A673 (cell line): ENCODE measurements around the gene LTA. TPM values are rescaled to one million over a fixed set of nuclear protein-coding genes. Genes with fewer than 3 reads are reported as not detected.

Source experiments
- BruUV-seq: library from RNA; stranded (reverse); fragments of 400-500 nt; replicated peaks from 2 replicates; lab custom pipeline; 2021; lab: Mats Ljungman, UMichigan
- CTCF ChIA-PET: fragments of 300-600 bp; sonication (Branson Sonifier 250); formaldehyde crosslinking; loops from one replicate; lab custom pipeline; 2022; ENCODE audit warnings: antibody characterized with exemption; lab: Charles Lee
- POLR2A ChIA-PET: fragments of 300-600 bp; sonication (Branson Sonifier 250); formaldehyde crosslinking; loops from one replicate; lab custom pipeline; 2022; ENCODE audit warnings: antibody characterized with exemption; ENCODE audit not compliant: low non-redundant PET; lab: Charles Lee
- DNase-seq: peaks from one replicate; pipeline ENCODE4 v3.0.0-alpha.2; 2015; ENCODE audit warnings: low spot score
- H3K27ac ChIP-seq: fragments of 200-600 bp; sonication (generic); 2 replicates; pipeline ENCODE4 v1.5.1; 2016; ENCODE audit warnings: mixed run types, low read depth, mild to moderate bottlenecking, mixed read lengths, antibody characterized with exemption, low read length; ENCODE audit not compliant: poor library complexity, severe bottlenecking
- H3K27me3 ChIP-seq: fragments of 200-600 bp; sonication (generic); replicated peaks from 2 replicates; pipeline ENCODE4 v1.6.1; 2017; ENCODE audit warnings: mixed run types, low read depth, mild to moderate bottlenecking, mixed read lengths, antibody characterized with exemption, low read length; ENCODE audit not compliant: insufficient read depth, poor library complexity
- H3K36me3 ChIP-seq: fragments of 200-600 bp; sonication (generic); 2 replicates; pipeline ENCODE4 v1.6.1; 2016; ENCODE audit warnings: mixed run types, mild to moderate bottlenecking, mixed read lengths, antibody characterized with exemption, low read length; ENCODE audit not compliant: insufficient read depth, poor library complexity, severe bottlenecking
- H3K4me1 ChIP-seq: fragments of 200-600 bp; sonication (generic); 2 replicates; pipeline ENCODE4 v1.6.1; 2017; ENCODE audit warnings: mixed run types, mild to moderate bottlenecking, mixed read lengths, antibody characterized with exemption, low read length; ENCODE audit not compliant: insufficient read depth, poor library complexity, severe bottlenecking
- H3K4me3 ChIP-seq: fragments of 200-600 bp; sonication (generic); 2 replicates; pipeline ENCODE4 v1.5.1; 2016; ENCODE audit warnings: low read depth, mixed run types, mild to moderate bottlenecking, mixed read lengths, low read length; ENCODE audit not compliant: poor library complexity, severe bottlenecking
- H3K9me3 ChIP-seq: fragments of 200-600 bp; sonication (generic); 2 replicates; pipeline ENCODE4 v1.6.1; 2016; ENCODE audit warnings: mixed run types, low read depth, mild to moderate bottlenecking, mixed read lengths, antibody characterized with exemption, low read length; ENCODE audit not compliant: poor library complexity, severe bottlenecking
- EZH2 ChIP-seq: fragments of 200-600 bp; sonication (generic); IDR thresholded peaks from 2 replicates; pipeline ENCODE4 v1.6.1; 2017; ENCODE audit warnings: borderline replicate concordance, low read depth, mild to moderate bottlenecking, mixed read lengths, antibody characterized with exemption, low read length; ENCODE audit not compliant: poor library complexity, severe bottlenecking
- intact Hi-C: fragments of 100-400 bp; cut with micrococcal nuclease; formaldehyde crosslinking; loops from one replicate; pipeline ENCODE4 v1.10.0; 2022; ENCODE audit not compliant: unreplicated experiment
- total RNA-seq: library from RNA; stranded (reverse); gene quantifications from 2 replicates; pipeline ENCODE4 v1.2.3, GENCODE V29; 2021
- TF ChIP-seq, protein P1 (sequence below): fragments of 300-800, 200-600 bp; sonication (generic); conservative IDR thresholded peaks from 2 replicates; pipeline ENCODE4 v1.5.1; 2017; ENCODE audit warnings: low read depth, mild to moderate bottlenecking, antibody characterized with exemption, low read length, moderate library complexity, mixed read lengths

The LTA gene
- total RNA-seq, 1 experiment from 2014 or later, result not detected

DNA sequence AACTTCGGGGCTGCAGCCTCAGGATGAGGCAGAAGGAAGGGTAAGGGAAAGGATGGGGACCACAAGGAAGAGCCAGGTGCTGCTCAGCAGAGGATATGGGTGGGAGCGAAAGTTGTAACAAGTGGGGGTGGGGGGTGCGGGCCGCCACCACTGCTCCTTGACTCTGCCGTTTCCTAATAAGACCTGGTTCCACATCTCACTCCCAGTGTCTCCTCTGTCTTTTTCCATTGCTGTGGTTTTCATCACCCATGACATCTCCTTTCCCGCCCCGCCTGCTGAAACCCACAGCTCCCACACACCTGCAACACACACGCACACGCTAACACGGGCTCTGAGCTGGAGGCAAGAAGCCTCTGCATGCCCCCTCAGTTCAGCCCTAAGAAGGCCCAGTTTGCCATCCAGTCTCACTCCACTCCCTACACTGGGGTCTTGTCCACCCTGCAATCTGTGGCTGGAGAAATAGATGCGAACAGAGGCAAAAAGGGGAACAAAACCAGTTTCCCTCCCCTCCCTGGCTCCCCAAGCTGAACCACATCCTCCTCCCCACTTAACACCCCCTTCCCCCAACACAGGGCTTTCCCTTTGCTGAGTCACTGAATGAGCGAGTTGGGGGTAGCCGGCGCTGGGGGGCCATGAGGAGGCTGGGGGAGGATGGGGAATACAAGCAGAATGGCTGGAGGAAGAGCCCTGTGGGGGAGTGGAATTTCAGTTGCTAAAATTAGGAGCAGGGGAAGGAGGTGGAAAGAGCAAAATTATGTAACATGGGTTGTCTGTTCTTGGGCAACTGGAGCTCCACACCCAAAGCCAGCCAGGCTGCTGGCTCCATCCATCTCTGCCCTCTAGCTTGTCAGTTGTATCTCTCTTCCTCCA is 13.2 kb upstream of the LTA start:
- BruUV-seq, result no TSS peak
- CTCF ChIA-PET, result no interaction called here
- TF ChIP-seq, protein P1, sequence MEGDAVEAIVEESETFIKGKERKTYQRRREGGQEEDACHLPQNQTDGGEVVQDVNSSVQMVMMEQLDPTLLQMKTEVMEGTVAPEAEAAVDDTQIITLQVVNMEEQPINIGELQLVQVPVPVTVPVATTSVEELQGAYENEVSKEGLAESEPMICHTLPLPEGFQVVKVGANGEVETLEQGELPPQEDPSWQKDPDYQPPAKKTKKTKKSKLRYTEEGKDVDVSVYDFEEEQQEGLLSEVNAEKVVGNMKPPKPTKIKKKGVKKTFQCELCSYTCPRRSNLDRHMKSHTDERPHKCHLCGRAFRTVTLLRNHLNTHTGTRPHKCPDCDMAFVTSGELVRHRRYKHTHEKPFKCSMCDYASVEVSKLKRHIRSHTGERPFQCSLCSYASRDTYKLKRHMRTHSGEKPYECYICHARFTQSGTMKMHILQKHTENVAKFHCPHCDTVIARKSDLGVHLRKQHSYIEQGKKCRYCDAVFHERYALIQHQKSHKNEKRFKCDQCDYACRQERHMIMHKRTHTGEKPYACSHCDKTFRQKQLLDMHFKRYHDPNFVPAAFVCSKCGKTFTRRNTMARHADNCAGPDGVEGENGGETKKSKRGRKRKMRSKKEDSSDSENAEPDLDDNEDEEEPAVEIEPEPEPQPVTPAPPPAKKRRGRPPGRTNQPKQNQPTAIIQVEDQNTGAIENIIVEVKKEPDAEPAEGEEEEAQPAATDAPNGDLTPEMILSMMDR, result no peak
- TF ChIP-seq EZH2, result no peak
- POLR2A ChIA-PET, result no interaction called here
- H3K27ac ChIP-seq, result no peak overlapping the region
- no peak overlapping the region for H3K4me3 ChIP-seq
- no peaks in the 10 kb centered on the region for H3K4me1 ChIP-seq
- no peaks in the 10 kb centered on the region for H3K27me3 ChIP-seq
- peaks cover 18% of the 10 kb centered on the region for H3K36me3 ChIP-seq
- DNase-seq, result no peak
- no peaks in the 10 kb centered on the region for H3K9me3 ChIP-seq
- intact Hi-C loops, result no loop called here

DNA sequence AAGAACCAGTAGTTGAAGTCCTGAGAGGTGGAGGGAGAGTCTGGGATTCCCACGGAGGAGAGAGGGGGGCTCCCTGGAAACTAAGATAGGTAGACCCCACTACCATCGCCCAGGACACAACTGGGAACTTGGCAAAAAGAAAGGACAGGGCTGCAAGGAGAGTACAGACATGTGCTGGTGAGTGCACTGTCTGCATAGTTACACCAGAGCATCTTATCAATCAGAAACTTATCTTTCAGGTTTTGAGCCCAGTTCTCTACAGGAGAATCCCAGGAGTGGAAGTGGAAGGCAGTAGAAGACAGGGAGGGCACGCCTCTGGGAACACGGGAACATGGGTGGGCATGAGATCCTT is 12.5 kb upstream of the LTA start:
- no peak overlapping the region for H3K4me3 ChIP-seq
- TF ChIP-seq EZH2, result no peak
- TF ChIP-seq, protein P1, result no peak
- H3K27me3 ChIP-seq, result no peaks in the 10 kb centered on the region
- ChIA-PET CTCF (no interaction called here), POLR2A (no interaction called here)
- H3K9me3 ChIP-seq, result no peaks in the 10 kb centered on the region
- H3K4me1 ChIP-seq, result no peaks in the 10 kb centered on the region
- intact Hi-C loops, result no loop called here
- peaks cover 12% of the 10 kb centered on the region for H3K36me3 ChIP-seq
- no peak for DNase-seq
- H3K27ac ChIP-seq, result no peak overlapping the region
- BruUV-seq, result no TSS peak

DNA sequence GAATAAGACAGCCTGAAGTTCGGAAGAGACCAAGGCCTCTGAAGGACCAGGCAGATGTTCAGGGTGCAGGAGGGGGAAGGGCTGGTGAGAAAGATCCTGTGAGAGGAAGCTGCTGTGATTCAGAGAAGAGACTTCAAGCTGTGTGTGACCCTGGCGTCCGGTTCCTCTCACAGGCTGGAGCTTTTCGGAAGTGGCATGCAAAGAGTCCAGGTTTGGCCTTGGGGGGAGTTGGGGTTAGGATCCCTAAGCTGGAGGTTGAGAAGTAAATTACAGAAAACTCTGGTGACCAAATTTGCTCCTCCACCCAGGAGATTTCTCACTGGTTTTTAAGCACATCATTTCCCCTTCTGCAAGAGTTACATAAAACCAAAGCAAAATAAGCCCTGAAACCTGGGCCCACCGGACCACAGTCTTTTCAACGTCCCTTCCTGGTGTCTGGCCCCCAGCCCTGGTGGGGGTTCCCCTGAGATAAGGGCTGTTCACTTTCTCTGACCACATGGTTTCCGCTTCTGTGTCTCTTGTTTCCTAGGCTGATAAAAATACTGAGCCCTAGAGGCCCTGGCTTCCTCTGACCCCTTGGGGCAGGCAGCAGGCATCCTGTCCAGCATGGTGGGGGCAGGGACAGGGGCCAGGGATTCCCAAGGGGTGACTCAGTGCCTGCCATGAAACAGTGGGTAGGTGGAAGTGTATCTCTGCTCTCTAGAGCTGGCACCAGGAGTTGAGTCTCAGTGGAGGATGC is 12.0 kb upstream of the LTA start:
- Histone ChIP-seq H3K27ac (no peak overlapping the region), H3K9me3 (no peaks in the 10 kb centered on the region), H3K27me3 (no peaks in the 10 kb centered on the region), H3K36me3 (peaks cover 8% of the 10 kb centered on the region), H3K4me3 (no peak overlapping the region), H3K4me1 (no peaks in the 10 kb centered on the region)
- BruUV-seq, result no TSS peak
- intact Hi-C loops, result no loop called here
- DNase-seq, result no peak
- CTCF ChIA-PET, result no interaction called here
- POLR2A ChIA-PET, result no interaction called here
- TF ChIP-seq, protein P1, result no peak
- no peak for TF ChIP-seq EZH2
